ENCODE results near the gene PCOLCE2.

GRCh38 chr3:142778541-142778940 is 110.3 kb downstream of the PCOLCE2 start:
- TF ChIP-seq POLR2A (IDR thresholded peaks at IDR 0.05) = no peak
- TF ChIP-seq CTCF (IDR thresholded peaks at IDR 0.05) = no peak
